ENCODE results near the gene SIPA1L3.
"Not testable (repeated sequence)": the region's sequence is repeated elsewhere in the genome, so short reads cannot be mapped to it uniquely, and the experiment has no call there.

Gene SIPA1L3

GRCh38 chr19:37906869-37907734 is at the start of gene SIPA1L3:
TSS of gene SIPA1L3 (plus strand) at chr19:37907208. CDS start at chr19:38081566, 174,358 bp downstream.
- peak; percentile 93 to 97 for DNase-seq

GRCh38 chr19:37864501-37864900 is 42.5 kb upstream of the SIPA1L3 start:
- no peak for DNase-seq

DNA sequence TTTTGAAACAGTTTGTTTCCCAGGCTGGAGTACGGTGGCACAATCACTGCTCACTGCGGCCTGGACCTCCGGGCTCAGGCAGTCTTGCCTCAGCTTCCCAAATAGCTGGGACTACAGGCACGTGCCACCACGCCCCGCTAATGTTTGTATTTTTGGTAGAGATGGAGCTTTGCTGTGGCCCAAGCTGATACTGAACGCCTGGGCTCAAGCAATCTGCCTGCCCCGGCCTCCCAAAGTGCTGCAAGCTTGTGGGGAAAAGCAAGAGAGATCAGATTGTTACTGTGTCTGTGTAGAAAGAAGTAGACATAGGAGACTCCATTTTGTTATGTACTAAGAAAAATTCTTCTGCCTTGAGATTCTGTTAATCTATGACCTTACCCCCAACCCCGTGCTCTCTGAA is 41.1 kb upstream of the SIPA1L3 start:
- not testable (repeated sequence) for DNase-seq

- DNase-seq, result no peak
Measured at GRCh38 chr19:37867831-37868230, 39.2 kb upstream of the SIPA1L3 start.

- DNase-seq, result no peak
Measured at GRCh38 chr19:37869766-37870340, 37.2 kb upstream of the SIPA1L3 start.

GRCh38 chr19:37872383-37872782 is 34.6 kb upstream of the SIPA1L3 start:
- no peak for DNase-seq

- no peak for DNase-seq
Measured at GRCh38 chr19:37874784-37875183, 32.2 kb upstream of the SIPA1L3 start.

DNA sequence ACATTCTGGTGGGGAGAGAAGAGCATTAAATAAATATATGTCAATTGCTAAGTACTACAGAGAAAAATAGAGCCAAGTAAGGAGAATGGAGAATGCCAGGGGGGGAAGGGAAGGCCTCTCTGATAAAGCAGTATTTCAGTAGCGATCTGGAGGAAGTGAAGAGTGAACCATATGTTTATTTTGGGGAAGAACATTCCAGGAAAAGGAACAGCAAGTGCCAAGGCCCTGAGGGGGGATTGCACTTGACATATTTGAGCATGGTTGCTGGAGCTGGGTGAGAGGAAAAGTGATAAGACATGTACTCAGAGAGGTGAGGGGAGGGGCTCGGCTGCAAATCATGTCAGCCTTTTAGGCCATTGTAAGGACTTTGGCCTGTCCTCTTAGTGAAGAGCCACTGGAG is 31.0 kb upstream of the SIPA1L3 start:
- no peak for DNase-seq

DNA sequence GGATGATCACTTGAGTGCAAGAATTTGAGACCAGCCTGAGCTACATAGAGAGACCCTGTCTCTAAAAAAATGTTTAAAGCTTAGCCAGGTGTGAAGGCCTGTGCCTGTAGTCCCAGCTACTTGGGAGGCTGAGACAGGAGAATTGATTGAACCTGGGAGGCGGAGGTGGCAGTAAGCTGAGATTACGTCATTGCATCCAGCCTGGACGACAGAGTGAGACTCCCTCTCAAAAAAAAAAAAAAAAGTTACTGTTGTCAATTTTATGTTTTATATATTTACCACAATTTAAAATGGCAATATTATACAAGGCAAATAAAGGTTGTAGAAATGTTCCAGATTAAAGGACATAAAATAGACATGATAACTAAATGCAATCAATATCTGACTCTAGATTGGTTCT is 29.9 kb upstream of the SIPA1L3 start:
- no peak for DNase-seq

DNA sequence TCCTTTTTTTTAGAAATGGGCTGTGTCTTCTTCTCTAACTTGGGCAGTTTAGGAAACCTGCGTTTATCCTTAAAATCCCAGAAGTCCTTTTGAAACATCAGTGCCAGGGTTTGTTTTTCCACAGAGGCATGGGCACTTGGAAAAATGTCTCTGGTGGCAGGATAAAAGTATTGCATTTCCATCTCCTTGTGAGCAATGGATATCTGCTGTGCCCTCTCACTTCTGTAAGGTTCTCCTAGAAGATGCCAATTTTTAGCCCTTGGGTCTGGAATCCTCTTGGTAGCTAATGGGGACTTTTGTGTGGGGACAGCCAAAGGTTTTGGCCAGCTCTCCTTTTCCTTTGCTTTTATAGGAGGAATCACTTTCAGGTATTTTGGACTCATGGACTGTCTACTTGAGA is 21.6 kb upstream of the SIPA1L3 start:
- DNase-seq, result no peak

DNA sequence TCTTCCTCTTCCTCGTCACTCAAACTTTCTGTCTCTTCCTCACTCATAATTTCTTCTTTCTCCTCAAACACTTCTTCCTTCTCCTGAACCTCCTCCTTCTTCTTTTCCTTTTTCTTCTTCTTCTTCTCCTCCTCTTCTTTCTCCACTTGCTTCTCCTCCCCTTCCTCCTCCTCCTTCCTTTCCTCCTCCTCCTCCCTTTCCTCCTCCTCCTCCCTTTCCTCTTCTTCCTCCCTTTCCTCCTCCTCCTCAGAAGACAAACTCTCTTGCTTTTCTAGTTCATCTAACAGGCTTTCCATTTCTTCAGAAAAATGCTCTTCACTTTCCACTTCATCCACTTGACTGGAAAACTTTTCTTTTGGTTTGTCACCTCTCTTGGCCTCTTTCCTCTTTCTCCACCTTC is 20.4 kb upstream of the SIPA1L3 start:
- no peak for DNase-seq

- DNase-seq, result no peak
Measured at GRCh38 chr19:37893845-37894575, 13.0 kb upstream of the SIPA1L3 start.

- no peak for DNase-seq
Measured at GRCh38 chr19:37896180-37896579, 10.8 kb upstream of the SIPA1L3 start.

DNA sequence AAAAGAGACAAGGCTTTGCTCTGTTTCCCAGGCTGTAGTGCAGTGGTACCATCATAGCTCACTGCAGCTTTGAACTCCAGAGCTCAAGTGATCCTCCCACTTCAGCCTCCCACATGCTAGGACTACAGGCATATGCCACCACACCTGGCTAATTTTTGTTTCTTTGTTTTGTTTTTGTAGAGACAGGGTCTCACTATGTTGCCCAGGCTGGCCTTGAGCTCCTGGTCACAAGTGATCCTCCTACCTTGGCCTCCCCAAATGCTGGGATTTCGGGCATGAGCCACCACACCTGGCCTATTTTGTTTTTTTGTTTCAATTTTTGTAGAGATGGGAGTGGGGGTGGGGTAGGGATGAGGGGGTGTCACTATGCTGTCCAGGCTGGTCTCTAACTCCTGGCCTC is 7.6 kb upstream of the SIPA1L3 start:
- DNase-seq, result no peak

DNA sequence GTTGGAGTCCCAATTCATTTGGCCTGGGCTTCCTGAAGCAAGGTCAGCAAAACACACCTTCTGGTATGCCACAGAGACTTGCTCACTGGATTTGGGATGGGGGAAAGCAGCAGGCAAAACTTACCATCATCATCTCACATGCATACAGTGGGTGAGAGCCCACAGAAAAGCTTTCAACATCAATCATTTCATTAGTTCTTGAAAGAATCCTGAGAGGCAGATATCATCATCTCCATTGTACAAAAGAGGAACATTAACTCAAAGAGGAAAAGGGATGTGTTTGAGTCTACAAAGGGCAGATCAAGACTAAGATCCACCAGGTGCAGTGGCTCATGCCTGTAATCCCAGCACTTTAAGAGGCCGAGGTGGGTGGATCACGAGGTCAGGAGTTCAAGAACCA is 7.0 kb upstream of the SIPA1L3 start:
- peak in 1 of 2 donors; percentile 25 for DNase-seq

GRCh38 chr19:37902668-37903067 is 4.3 kb upstream of the SIPA1L3 start:
- DNase-seq, result peak; percentile 34 to 91

GRCh38 chr19:37903096-37903495 is 3.9 kb upstream of the SIPA1L3 start:
- no peak for DNase-seq

- DNase-seq, result no peak
Measured at GRCh38 chr19:37905946-37906868, 801 bp upstream of the SIPA1L3 start, which contains the start of gene WDR87. TSS of gene WDR87 (minus strand) at chr19:37906594. CDS start at chr19:37898239, 8,355 bp downstream.

DNA sequence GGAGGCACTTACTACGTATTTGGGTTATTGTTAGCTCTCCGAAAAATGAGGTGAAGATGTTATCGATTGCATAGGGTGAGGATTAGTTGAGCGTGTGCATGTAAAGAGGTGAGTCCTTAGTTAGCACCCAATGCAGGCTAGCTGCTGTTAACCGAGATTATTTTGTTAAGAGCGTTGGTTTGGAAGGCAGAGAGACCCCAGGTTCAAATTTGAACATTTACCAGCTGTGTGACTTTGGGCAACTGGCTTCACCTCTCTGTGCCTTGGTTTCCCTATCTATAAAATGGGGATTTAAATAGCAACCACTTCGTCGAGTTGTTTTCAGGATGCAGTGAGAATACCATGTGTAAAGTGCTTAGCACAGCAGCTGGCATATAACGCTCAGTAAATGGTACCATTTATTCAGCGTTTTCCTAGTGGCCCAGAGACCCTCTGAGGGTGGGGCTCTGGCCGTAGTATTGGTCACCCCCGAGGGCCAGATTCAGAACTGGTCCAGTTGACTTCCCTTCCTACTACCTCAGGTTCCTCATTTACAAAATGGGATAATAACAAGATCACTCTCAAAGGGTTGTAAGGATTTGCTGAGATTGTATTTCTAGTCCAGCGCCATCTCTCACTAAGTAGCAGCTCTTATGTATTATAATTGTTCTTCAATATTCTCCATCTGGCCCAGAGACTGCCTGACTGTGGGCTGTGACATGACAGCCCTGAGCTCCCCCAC is 887 bp downstream of the SIPA1L3 start:
- peak in 1 of 2 donors; percentile 4 for DNase-seq

DNA sequence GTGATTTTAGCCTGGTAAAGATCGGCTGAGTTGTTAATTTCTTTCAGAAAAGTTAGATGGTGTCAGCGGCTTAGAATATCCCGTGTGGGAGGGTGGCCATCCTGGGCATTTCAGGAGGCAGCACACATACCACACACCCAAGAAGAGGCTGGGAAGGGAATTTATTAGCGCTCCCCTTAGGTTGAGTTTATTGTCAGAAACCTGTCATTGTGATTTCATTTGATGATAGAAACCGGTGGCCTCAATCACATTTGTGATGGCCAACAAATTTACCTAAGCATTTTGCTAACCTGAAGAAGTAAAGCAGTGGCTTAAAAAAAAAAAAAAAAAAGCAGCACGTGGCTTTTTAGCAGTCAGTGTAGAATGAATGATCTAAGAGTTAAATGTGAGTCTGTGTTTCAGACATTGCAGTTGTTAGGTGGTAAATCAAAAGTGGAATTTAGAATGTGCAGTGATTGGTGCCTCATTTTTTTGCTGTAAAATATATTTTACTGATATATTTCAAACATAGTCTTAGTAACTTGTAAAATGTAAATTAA is 2.7 kb downstream of the SIPA1L3 start:
- no peak for DNase-seq

DNA sequence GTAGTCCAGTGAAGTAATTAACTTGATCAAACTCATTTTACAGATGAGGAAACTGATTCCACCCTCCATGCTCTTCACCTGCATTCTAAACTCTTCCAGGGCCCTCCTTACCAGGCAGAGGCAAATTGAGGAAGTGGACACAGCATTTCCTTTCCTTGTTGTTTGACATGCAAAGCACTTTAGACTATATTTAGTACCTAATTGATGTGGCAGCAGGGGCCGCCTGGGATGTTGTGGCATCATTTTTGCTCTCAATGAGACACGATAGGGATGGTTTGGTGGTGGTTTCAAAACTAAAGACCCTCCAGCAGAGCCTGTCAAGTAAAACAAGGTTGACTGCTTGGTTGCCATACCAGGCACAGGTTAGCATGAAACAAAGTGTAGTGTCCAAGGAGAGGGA is 7.9 kb downstream of the SIPA1L3 start:
- peak in 1 of 2 donors; percentile 11 for DNase-seq

Data from inflammatory macrophage treated with lipopolysaccharide for 1 hour (primary cell).